ENCODE results near the gene LHFPL6.

- TF ChIP-seq CTCF (IDR thresholded peaks at IDR 0.05): no peak
- TF ChIP-seq POLR2A (IDR thresholded peaks at IDR 0.05): no peak
Measured at GRCh38 chr13:39554371-39554770, 48.6 kb downstream of the LHFPL6 start.

Measured in Peyer's patch (tissue), 4 donors.